HG03469 (cell line): ENCODE results near the gene WNT9B.

ENCODE experiments used
- ATAC-seq: cut with Tn5 transposase; IDR thresholded peaks from one replicate; pipeline ENCODE4 v1.9.1; 2021; ENCODE audit warnings: mild to moderate bottlenecking, moderate library complexity, moderate number of reproducible peaks; ENCODE audit not compliant: unreplicated experiment

WNT9B gene

GRCh38 chr17:46879101-46879500 lies 27.7 kb downstream of the WNT9B start:
- no peak for ATAC-seq

GRCh38 chr17:46881015-46881414 lies 29.6 kb downstream of the WNT9B start:
- no peak for ATAC-seq

- no peak for ATAC-seq
These were observed 31.3 kb downstream of the WNT9B start for GRCh38 chr17:46882666-46883065.

- ATAC-seq = no peak
These were observed 32.6 kb downstream of the WNT9B start for GRCh38 chr17:46883871-46884520.

- no peak for ATAC-seq
These were observed 33.2 kb downstream of the WNT9B start for GRCh38 chr17:46884552-46884951.

GRCh38 chr17:46885415-46886309 lies 34.3 kb downstream of the WNT9B start:
- no peak for ATAC-seq

- no peak for ATAC-seq
These were observed 34.9 kb downstream of the WNT9B start for GRCh38 chr17:46886310-46886663.

- ATAC-seq = no peak
These were observed 36.3 kb downstream of the WNT9B start for GRCh38 chr17:46887717-46888116.

- ATAC-seq = no peak
These were observed 37.3 kb downstream of the WNT9B start for GRCh38 chr17:46888727-46889126.

GRCh38 chr17:46889519-46889918 lies 38.1 kb downstream of the WNT9B start:
- no peak for ATAC-seq

GRCh38 chr17:46889992-46890564 lies 38.7 kb downstream of the WNT9B start:
- ATAC-seq = no peak

- no peak for ATAC-seq
These were observed 39.3 kb downstream of the WNT9B start for GRCh38 chr17:46890638-46891037.

- no peak for ATAC-seq
These were observed 40.9 kb downstream of the WNT9B start for GRCh38 chr17:46892192-46892703.

GRCh38 chr17:46894024-46894423 lies 42.6 kb downstream of the WNT9B start:
- ATAC-seq = no peak

GRCh38 chr17:46894476-46895151 lies 43.2 kb downstream of the WNT9B start:
- ATAC-seq = no peak

- ATAC-seq = no peak
These were observed 43.8 kb downstream of the WNT9B start for GRCh38 chr17:46895171-46895570.

GRCh38 chr17:46896991-46897390 lies 45.6 kb downstream of the WNT9B start:
- no peak for ATAC-seq

- ATAC-seq = no peak
These were observed 47.0 kb downstream of the WNT9B start for GRCh38 chr17:46898364-46898763.

- no peak for ATAC-seq
These were observed 47.5 kb downstream of the WNT9B start for GRCh38 chr17:46898860-46899259.

- no peak for ATAC-seq
These were observed 49.9 kb downstream of the WNT9B start for GRCh38 chr17:46901291-46901690.
